Colonic mucosa (tissue), 4 donors: ENCODE data around the gene SEC11A. TPM values are rescaled to one million over a fixed set of nuclear protein-coding genes. Genes with fewer than 3 reads are reported as not detected.

Experiments used
- DNase-seq: peaks from one replicate; pipeline ENCODE4 v3.0.0-alpha.2; 2020
- H3K27ac ChIP-seq: fragments of 200-600 bp; one replicate; pipeline ENCODE4 v1.8.0; 2021
- H3K27me3 ChIP-seq: fragments of 200-600 bp; one replicate; pipeline ENCODE4 v1.8.0; 2021
- H3K36me3 ChIP-seq: fragments of 200-600 bp; one replicate; pipeline ENCODE4 v1.8.0; 2021
- H3K4me1 ChIP-seq: fragments of 200-600 bp; one replicate; pipeline ENCODE4 v1.8.0; 2021; ENCODE audit warnings: mild to moderate bottlenecking
- H3K4me3 ChIP-seq: fragments of 200-600 bp; one replicate; pipeline ENCODE4 v1.8.0; 2021
- H3K9ac ChIP-seq, 2 donors: one replicate each; pipeline ENCODE4 v1.7.0; 2013; ENCODE audit warnings: control low read depth in 2 of 2, low read depth in 2 of 2, low read length in 2 of 2
- H3K9me3 ChIP-seq: fragments of 200-600 bp; one replicate; pipeline ENCODE4 v1.8.0; 2021
- CTCF ChIP-seq: fragments of 200-600 bp; IDR thresholded peaks from one replicate; pipeline ENCODE4 v1.8.0; 2022; ENCODE audit warnings: antibody characterized with exemption, mild to moderate bottlenecking
- intact Hi-C: fragments of 100-400 bp; cut with DNase I; formaldehyde crosslinking; loops from one replicate; pipeline ENCODE4 v1.14.1; 2022
- total RNA-seq, 2 donors: library from RNA; stranded (reverse); fragmentation: NEBNext Ultra II Directional in 1 of 2; extraction: Animal tissue kit (Norgen Biotek cat#: 25700) in 1 of 2; gene quantifications; one replicate each; pipeline ENCODE4 v1.2.1, GENCODE V29; 2021
- donor health status: healthy.
- donor health status: DM: no; HTN: no; CAD: no.
- donor health status: DM: no; HTN: no; CAD: no.

SEC11A gene
- total RNA-seq, 2 donors from 2014 or later, result 146 to 154 TPM

DNA sequence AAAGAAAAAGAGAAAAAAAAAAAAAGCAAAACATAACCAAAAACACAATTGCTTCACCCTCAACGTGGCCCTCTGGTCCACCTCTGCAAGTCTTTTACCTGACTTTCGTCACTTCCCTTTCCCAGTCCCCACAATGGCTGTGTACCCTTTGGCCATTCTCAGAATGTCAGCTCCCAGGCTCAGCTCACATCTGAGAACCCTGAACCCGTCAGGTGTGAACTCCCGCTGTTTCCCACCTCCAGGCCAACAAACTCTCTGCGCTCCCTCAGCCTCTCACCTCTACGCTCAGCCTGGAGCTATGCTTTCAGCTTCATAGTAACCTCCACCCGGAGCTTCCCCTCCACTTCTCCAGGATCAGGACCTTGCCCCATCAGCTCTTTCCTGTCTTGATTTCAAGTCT lies 91.6 kb downstream of the SEC11A start:
- Histone ChIP-seq H3K9me3 (peaks cover 10% of the 10 kb centered on the region), H3K9ac (no peak overlapping the region), H3K4me3 (no peak overlapping the region), H3K27ac (no peak overlapping the region), H3K4me1 (no peaks in the 10 kb centered on the region), H3K36me3 (no peaks in the 10 kb centered on the region), H3K27me3 (no peaks in the 10 kb centered on the region)
- DNase-seq, result no peak
- TF ChIP-seq CTCF, result no peak
- intact Hi-C loops, result no loop called here

GRCh38 chr15:84621358-84621979 lies 94.5 kb downstream of the SEC11A start:
- TF ChIP-seq CTCF, result no peak
- Histone ChIP-seq H3K9ac (no peak overlapping the region), H3K9me3 (peaks cover 10% of the 10 kb centered on the region), H3K4me3 (no peak overlapping the region), H3K27ac (no peak overlapping the region), H3K4me1 (no peaks in the 10 kb centered on the region), H3K36me3 (no peaks in the 10 kb centered on the region), H3K27me3 (no peaks in the 10 kb centered on the region)
- intact Hi-C loops, result no loop called here
- DNase-seq, result no peak

DNA sequence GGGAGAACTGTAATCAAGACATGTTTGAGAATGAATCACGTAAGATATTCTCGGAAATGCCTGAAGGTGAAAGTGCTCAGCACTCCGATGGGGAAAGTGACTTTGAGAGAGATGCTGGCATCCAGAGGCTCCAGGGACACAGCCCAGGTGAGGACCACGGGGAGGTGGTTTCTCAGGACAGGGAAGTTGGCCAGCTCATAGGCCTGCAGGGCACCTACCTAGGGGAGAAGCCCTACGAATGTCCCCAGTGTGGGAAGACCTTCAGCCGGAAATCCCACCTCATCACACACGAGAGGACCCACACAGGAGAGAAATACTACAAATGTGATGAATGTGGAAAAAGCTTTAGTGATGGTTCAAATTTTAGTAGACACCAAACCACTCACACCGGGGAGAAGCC lies 95.3 kb downstream of the SEC11A start:
- TF ChIP-seq CTCF, result no peak
- Histone ChIP-seq H3K27ac (no peak overlapping the region), H3K4me3 (no peak overlapping the region), H3K36me3 (no peaks in the 10 kb centered on the region), H3K27me3 (no peaks in the 10 kb centered on the region), H3K9ac (no peak overlapping the region), H3K4me1 (no peaks in the 10 kb centered on the region), H3K9me3 (peaks cover 10% of the 10 kb centered on the region)
- intact Hi-C loops, result no loop called here
- no peak for DNase-seq

Other genes with a start within 250 kb of the SEC11A start
- 1 to 10 TPM; 6.3 to 6.4 TPM for gene ZSCAN2, start 115.1 kb downstream of the SEC11A start, total RNA-seq
- 10 to 100 TPM; 15.3 to 24.3 TPM for gene WDR73, start 61.9 kb downstream of the SEC11A start, total RNA-seq
- gene NMB, start 57.9 kb downstream of the SEC11A start, total RNA-seq, result 1 to 10 TPM; 2.8 to 4.4 TPM
- gene ZNF592, start 32.5 kb upstream of the SEC11A start, total RNA-seq, result 10 to 100 TPM; 25.9 to 27.0 TPM
- gene ALPK3, start 101.2 kb upstream of the SEC11A start, total RNA-seq, result 1 to 10 TPM in 1 of 2 donors, under 1 TPM in 1; 0.74 to 2.4 TPM
- gene SLC28A1, start 168.5 kb upstream of the SEC11A start, total RNA-seq, result under 1 TPM in 1 of 2 donors, not detected in 1; 0.80 TPM